Heart left ventricle (tissue), 13 donors: Measurements from ENCODE around the gene DGCR6L.

Experiments used
- CTCF ChIP-seq, 12 donors: fragments of 200-600 bp; sonication (generic) in 4 of 12; IDR thresholded peaks; one replicate each; pipeline versions ENCODE4 v1.5.0 to v1.8.0; 2018 to 2022; ENCODE audit warnings: antibody characterized with exemption in 12 of 12, mild to moderate bottlenecking in 5 of 12
- POLR2A ChIP-seq, 2 donors: fragments of 450-650 bp; IDR thresholded peaks; one replicate each; pipeline ENCODE4 v1.6.1; 2017; ENCODE audit warnings: antibody characterized with exemption in 2 of 2, mild to moderate bottlenecking in 2 of 2, moderate library complexity in 2 of 2
- donor health status: ischemic (EF 13 %, LVEDD 7.1; RV severe dilation, severe dysfunction).
- donor health status: DM: no; HTN: yes; CAD: no.
- donor health status: DM: no; HTN: no; CAD: no.
- donor health status: ischemic (EF 25% LVEDD 6.9; RV normal size, moderate dysfunction).
- donor health status: ischemic (EF 25% LVEDD 5.7; RV mildly dilated, moderate dysfunction).
- donor health status: ischemic (EF 35%, LVEDD 5.7; RV mildly dilated, moderate dysfunction).
- donor health status: nonischemic (EF 11% LVEDD 7.7; RV severe dilation, severe dysfunction).
- donor health status: DM: yes; HTN: yes; CAD: no.
- donor health status: PGD.
- donor health status: ischemic (EF 29% LVEDD 5.4; RV normal size, mild dysfunction).
- donor health status: nonischemic (EF 23%, LVEDD 6.1; RV moderate dilation, normal function).

GRCh38 chr22:20298110-20298802 is 21.6 kb downstream of the DGCR6L start:
- TF ChIP-seq CTCF (IDR thresholded peaks at IDR 0.05) = no peak
- TF ChIP-seq POLR2A (IDR thresholded peaks at IDR 0.05) = no peak
